ES-I3 (cell line): ENCODE data around the gene MYBPC3.

Source experiments
- H3K36me3 ChIP-seq: 2 replicates; pipeline ENCODE4 v1.6.1; 2013; ENCODE audit warnings: mild to moderate bottlenecking, low read length, control low read depth, moderate library complexity; ENCODE audit not compliant: insufficient read depth
- H3K4me1 ChIP-seq: 2 replicates; pipeline ENCODE4 v1.6.1; 2013; ENCODE audit warnings: mild to moderate bottlenecking, control low read depth, low read length; ENCODE audit not compliant: insufficient read depth
- H3K9ac ChIP-seq: 2 replicates; pipeline ENCODE4 v1.6.1; 2013; ENCODE audit warnings: low read depth, mild to moderate bottlenecking, low read length, moderate library complexity
- H3K9me3 ChIP-seq: 2 replicates; pipeline ENCODE4 v1.6.1; 2013; ENCODE audit warnings: mild to moderate bottlenecking, low read length, moderate library complexity; ENCODE audit not compliant: control insufficient read depth, insufficient read depth

Gene MYBPC3

DNA sequence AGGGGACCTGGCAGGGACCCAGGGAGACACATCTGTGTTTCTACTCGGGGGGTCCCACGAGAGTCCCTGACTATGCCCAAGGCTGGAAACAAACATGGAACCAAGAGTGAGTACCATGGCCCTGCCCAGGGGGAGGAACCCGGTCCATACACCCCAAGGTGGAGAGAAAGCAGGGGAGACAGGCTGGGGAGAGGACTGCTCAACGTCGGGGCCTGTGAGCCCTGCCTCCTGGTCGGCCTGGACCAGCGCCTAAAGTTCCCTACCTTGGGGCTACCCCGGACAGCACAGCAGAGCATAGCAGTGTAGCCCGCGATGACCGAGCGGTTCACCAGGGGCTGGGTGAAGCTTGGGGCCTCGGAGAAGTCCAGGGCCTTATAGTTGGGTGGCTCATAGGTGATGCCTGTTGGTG is 20.2 kb downstream of the MYBPC3 start:
- Histone ChIP-seq H3K36me3 (no peaks in the 10 kb centered on the region), H3K9ac (no peak overlapping the region), H3K4me1 (no peaks in the 10 kb centered on the region), H3K9me3 (no peaks in the 10 kb centered on the region)

DNA sequence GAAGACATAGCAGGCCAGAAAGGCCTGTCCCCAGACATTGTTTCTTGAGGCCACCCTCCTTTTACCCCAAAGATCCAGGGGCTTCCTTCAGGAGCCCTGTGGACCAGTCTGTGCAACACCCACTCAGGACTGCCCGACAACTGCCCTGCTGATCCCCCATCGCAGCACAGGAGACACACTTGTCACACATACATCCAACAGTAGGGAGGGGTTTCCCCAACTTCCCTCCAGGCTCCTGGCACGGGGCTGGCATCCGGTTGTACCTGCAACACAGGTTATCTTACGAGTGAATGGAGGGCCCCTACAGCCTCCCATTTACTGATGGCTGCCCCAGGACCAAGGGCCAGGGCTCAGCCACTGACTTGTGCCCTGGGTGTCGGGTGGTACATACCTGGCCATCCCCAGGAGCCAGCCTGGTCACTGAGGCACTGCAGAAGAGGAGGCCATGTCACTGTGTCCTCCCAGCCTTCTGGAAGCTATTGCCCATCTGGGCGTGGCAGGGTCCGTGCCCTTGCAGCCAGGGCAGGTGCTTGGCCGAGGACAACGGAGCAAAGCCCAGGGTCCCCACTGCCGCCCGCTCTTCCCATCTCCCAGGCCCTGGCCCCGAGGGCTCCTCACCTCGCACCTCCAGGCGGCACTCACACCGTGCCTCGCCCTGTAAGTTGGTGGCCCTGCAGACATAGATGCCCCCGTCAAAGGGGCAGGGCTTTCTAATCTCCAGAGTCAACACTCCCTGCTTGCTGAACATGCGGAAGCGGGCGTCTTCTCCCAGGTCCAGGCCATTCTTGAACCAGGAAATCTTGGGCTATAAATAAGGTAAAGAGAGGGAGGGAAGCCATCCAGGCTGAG is 20.8 kb downstream of the MYBPC3 start:
- Histone ChIP-seq H3K36me3 (no peaks in the 10 kb centered on the region), H3K9ac (no peak overlapping the region), H3K4me1 (no peaks in the 10 kb centered on the region), H3K9me3 (no peaks in the 10 kb centered on the region)

GRCh38 chr11:47329987-47330931 is 22.2 kb downstream of the MYBPC3 start:
- Histone ChIP-seq H3K36me3 (no peaks in the 10 kb centered on the region), H3K9ac (no peak overlapping the region), H3K4me1 (no peaks in the 10 kb centered on the region), H3K9me3 (no peaks in the 10 kb centered on the region)

GRCh38 chr11:47329431-47329986 is 23.0 kb downstream of the MYBPC3 start:
- no peaks in the 10 kb centered on the region for H3K4me1 ChIP-seq
- H3K9me3 ChIP-seq = no peaks in the 10 kb centered on the region
- no peak overlapping the region for H3K9ac ChIP-seq
- no peaks in the 10 kb centered on the region for H3K36me3 ChIP-seq

DNA sequence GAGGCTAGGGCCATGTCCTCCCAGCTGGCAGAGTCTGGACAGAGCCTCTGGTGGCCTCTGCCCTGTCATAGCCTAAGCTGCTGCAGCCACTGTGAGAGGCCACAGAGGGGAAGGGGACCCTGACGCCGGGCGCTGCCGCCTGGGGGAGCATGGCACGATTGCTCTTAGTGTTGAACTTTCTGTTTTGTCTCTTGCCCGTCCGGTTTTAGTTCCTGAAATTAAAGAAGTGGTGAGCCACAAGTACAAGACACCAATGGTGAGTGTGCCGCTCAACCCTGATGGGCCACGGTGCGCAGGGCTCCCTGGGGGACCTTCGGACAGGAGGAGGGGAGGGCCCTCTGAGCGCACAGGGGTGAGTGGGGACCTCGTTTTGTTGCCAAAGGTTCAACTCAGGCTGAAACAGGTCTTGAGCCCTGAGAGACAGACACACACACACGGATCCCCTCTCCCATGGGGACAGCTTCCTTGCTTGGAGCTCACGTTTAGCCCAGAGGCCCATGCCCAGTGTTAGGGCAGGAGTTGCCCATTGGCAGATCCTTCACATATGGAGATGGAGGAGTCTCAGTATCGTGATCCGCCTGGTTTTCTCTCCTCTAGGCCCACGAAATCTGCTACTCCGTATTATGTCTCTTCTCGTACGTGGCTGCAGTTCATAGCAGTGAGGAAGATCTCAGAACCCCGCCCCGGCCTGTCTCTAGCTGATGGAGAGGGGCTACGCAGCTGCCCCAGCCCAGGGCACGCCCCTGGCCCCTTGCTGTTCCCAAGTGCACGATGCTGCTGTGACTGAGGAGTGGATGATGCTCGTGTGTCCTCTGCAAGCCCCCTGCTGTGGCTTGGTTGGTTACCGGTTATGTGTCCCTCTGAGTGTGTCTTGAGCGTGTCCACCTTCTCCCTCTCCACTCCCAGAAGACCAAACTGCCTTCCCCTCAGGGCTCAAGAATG is 23.8 kb downstream of the MYBPC3 start:
- H3K9ac ChIP-seq = no peak overlapping the region
- H3K9me3 ChIP-seq = no peaks in the 10 kb centered on the region
- no peaks in the 10 kb centered on the region for H3K36me3 ChIP-seq
- H3K4me1 ChIP-seq = no peaks in the 10 kb centered on the region

- no peaks in the 10 kb centered on the region for H3K36me3 ChIP-seq
- no peaks in the 10 kb centered on the region for H3K9me3 ChIP-seq
- no peak overlapping the region for H3K9ac ChIP-seq
- H3K4me1 ChIP-seq = no peaks in the 10 kb centered on the region
These were observed 24.6 kb downstream of the MYBPC3 start for GRCh38 chr11:47327949-47328348.

GRCh38 chr11:47327025-47327424 is 25.5 kb downstream of the MYBPC3 start:
- Histone ChIP-seq H3K9me3 (no peaks in the 10 kb centered on the region), H3K9ac (no peak overlapping the region), H3K36me3 (no peaks in the 10 kb centered on the region)

DNA sequence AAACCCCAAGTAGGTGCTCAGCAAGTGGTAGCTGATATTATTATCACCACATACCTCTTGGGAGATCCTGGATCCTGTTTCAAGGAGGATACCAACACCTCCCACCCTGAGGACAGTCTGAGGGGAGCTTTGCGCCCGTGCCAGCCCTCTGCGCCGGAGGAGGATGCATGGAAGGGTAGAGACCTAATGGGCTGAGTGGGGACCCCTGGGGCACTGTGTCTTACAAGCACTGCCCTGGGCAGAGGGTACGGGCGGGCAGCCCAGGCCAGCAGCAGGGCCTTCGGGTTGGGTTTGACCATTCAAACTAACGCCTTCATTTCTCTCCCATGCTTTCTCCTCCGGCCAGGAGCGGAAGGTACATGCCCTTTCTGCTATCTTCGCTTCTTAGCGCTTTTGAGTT is 26.3 kb downstream of the MYBPC3 start:
- H3K36me3 ChIP-seq = no peaks in the 10 kb centered on the region
- no peaks in the 10 kb centered on the region for H3K9me3 ChIP-seq

More at GRCh38 chr11:47327025-47327424, 25.5 kb downstream of the MYBPC3 start:
- H3K4me1 ChIP-seq = no peaks in the 10 kb centered on the region

GRCh38 chr11:47325271-47326041 is 27.0 kb downstream of the MYBPC3 start:
- no peak overlapping the region for H3K9ac ChIP-seq
- H3K4me1 ChIP-seq = no peaks in the 10 kb centered on the region
- H3K9me3 ChIP-seq = no peaks in the 10 kb centered on the region
- no peaks in the 10 kb centered on the region for H3K36me3 ChIP-seq

More for the DNA sequence above, 26.3 kb downstream of the MYBPC3 start:
- Histone ChIP-seq H3K4me1 (no peaks in the 10 kb centered on the region), H3K9ac (no peak overlapping the region)

- no peaks in the 10 kb centered on the region for H3K9me3 ChIP-seq
- H3K4me1 ChIP-seq = no peaks in the 10 kb centered on the region
- no peaks in the 10 kb centered on the region for H3K36me3 ChIP-seq
- H3K9ac ChIP-seq = no peak overlapping the region
These were observed 28.0 kb downstream of the MYBPC3 start for GRCh38 chr11:47324520-47324919.

GRCh38 chr11:47318166-47318565 is 34.3 kb downstream of the MYBPC3 start:
- Histone ChIP-seq H3K4me1 (no peaks in the 10 kb centered on the region), H3K9ac (no peak overlapping the region), H3K36me3 (no peaks in the 10 kb centered on the region), H3K9me3 (no peaks in the 10 kb centered on the region)

DNA sequence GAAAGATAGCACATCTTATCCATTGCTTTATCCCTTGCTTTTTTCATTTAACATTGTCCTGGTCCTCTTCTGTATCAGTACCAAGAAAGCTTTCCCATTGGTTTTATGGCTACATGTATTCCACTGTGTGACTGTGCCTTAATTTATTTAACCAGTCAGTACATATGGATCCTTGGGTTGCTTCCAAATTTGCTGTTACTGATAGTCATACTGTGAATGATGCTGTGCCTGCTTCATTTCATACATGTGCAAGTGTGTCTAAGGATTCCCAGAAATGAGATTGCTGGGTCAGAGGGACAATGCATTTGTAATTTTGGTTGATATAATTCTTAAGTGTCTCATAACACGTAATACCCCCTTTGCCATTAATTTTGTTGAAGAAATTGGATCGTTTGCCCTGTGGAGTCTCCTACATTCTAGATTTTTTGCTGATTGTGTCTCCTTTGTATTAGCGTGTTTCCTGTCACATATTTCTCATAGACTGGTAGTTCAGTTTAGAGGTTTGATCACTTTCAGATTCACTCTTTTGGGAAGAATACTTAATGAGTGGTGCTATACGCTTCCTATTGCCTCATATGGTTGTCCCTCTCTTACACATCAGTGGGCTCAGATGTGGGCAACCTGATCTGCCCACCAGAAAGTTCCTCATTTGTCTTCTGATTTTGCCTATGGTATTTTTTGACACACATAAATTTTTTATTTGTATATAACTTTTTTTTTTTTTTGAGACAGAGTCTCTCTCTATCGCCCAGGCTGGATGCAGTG is 35.3 kb downstream of the MYBPC3 start:
- Histone ChIP-seq H3K36me3 (no peaks in the 10 kb centered on the region), H3K4me1 (no peaks in the 10 kb centered on the region), H3K9ac (no peak overlapping the region)

More for the DNA sequence above, 35.3 kb downstream of the MYBPC3 start:
- H3K9me3 ChIP-seq = no peaks in the 10 kb centered on the region
